HepG2 (cell line): Measurements from ENCODE around the gene MBL2. TPM values are rescaled to one million over a fixed set of nuclear protein-coding genes. Genes with fewer than 3 reads are reported as not detected.

Experiments used
- CBFB ChIP-seq: sonication (generic); formaldehyde crosslinking; IDR thresholded peaks from 2 replicates; pipeline ENCODE4 v1.4.0; 2020; ENCODE audit warnings: missing genetic modification reagents
- CBX1 ChIP-seq: IDR thresholded peaks from one replicate; pipeline ENCODE4 v1.6.1; 2016; ENCODE audit warnings: antibody characterized with exemption, low read depth
- CCDC6 ChIP-seq: sonication (generic); formaldehyde crosslinking; IDR thresholded peaks from 2 replicates; pipeline ENCODE4 v1.8.1; 2022; ENCODE audit warnings: mild to moderate bottlenecking, missing genetic modification reagents, moderate library complexity
- DRAP1 ChIP-seq: IDR thresholded peaks from 2 replicates; pipeline ENCODE4 v1.6.1; 2016; ENCODE audit warnings: missing genetic modification reagents, missing compliant biosample characterization
- HOXA5 ChIP-seq: sonication (generic); formaldehyde crosslinking; IDR thresholded peaks from 2 replicates; pipeline ENCODE4 v1.4.0; 2020; ENCODE audit warnings: missing genetic modification reagents
- KLF16 ChIP-seq, 2 experiments: sonication (generic) in 1 of 2; formaldehyde crosslinking in 1 of 2; IDR thresholded peaks; 2 replicates each; pipeline versions ENCODE4 v1.6.1 to v1.8.0; 2016 to 2023; ENCODE audit warnings: missing genetic modification reagents in 2 of 2, missing compliant biosample characterization in 1 of 2
- NFE2L2 ChIP-seq: fragments of 150-350 bp; IDR thresholded peaks from 2 replicates; pipeline ENCODE4 v1.6.1; 2014; ENCODE audit warnings: low read length
- POLR2AphosphoS5 ChIP-seq: IDR thresholded peaks from 2 replicates; pipeline ENCODE4 v1.6.1; 2012; ENCODE audit warnings: low read depth, low read length
- POLR2G ChIP-seq: fragments of 200-400 bp; formaldehyde crosslinking; IDR thresholded peaks from 2 replicates; pipeline ENCODE4 v1.6.1; 2018; ENCODE audit warnings: mild to moderate bottlenecking, low read depth, low read length, moderate library complexity
- SNRNP70 ChIP-seq: fragments of 200-400 bp; formaldehyde crosslinking; IDR thresholded peaks from 2 replicates; pipeline ENCODE4 v1.6.1; 2017; ENCODE audit warnings: mild to moderate bottlenecking, low read depth, low read length, moderate library complexity
- SP140L ChIP-seq: sonication (generic); formaldehyde crosslinking; IDR thresholded peaks from 2 replicates; pipeline ENCODE4 v1.4.0; 2020; ENCODE audit warnings: missing genetic modification reagents, borderline replicate concordance
- SPEN ChIP-seq: sonication (generic); formaldehyde crosslinking; IDR thresholded peaks from 2 replicates; pipeline ENCODE4 v1.5.1; 2020; ENCODE audit warnings: low read depth, mild to moderate bottlenecking, missing genetic modification reagents
- TFAP4 ChIP-seq: sonication (generic); IDR thresholded peaks from 2 replicates; pipeline ENCODE4 v1.6.1; 2016; ENCODE audit warnings: low read depth, borderline replicate concordance
- UBTF ChIP-seq: sonication (generic); formaldehyde crosslinking; IDR thresholded peaks from 2 replicates; pipeline ENCODE4 v1.4.0; 2020; ENCODE audit warnings: mild to moderate bottlenecking, missing genetic modification reagents
- ZFP36 ChIP-seq: fragments of 150-350 bp; IDR thresholded peaks from 2 replicates; pipeline ENCODE4 v1.6.1; 2018; ENCODE audit warnings: borderline replicate concordance, low read length, low read depth; ENCODE audit not compliant: partially characterized antibody
- ZKSCAN8 ChIP-seq: IDR thresholded peaks from 2 replicates; pipeline ENCODE4 v1.6.1; 2016; ENCODE audit warnings: borderline replicate concordance, missing genetic modification reagents, missing compliant biosample characterization
- ZNF234 ChIP-seq: sonication (generic); formaldehyde crosslinking; conservative IDR thresholded peaks from 2 replicates; pipeline ENCODE4 v1.5.1; 2020; ENCODE audit warnings: mild to moderate bottlenecking, missing genetic modification reagents
- ZNF24 ChIP-seq: fragments of 450-650 bp; IDR thresholded peaks from 2 replicates; pipeline ENCODE4 v1.6.1; 2017; ENCODE audit warnings: antibody characterized with exemption, mild to moderate bottlenecking
- ZNF331 ChIP-seq: sonication (generic); formaldehyde crosslinking; IDR thresholded peaks from 2 replicates; pipeline ENCODE4 v1.4.0; 2020; ENCODE audit warnings: missing genetic modification reagents
- ZNF543 ChIP-seq: sonication (generic); formaldehyde crosslinking; IDR thresholded peaks from 2 replicates; pipeline ENCODE4 v1.4.0; 2020; ENCODE audit warnings: mild to moderate bottlenecking, missing genetic modification reagents
- ZNF614 ChIP-seq: IDR thresholded peaks from 2 replicates; pipeline ENCODE4 v1.6.1; 2018; ENCODE audit warnings: missing biosample characterization, missing genetic modification reagents, inconsistent platforms, borderline replicate concordance
- polyA plus RNA-seq, 8 experiments: library from polyadenylated mRNA; depleted of rRNA in 3 of 8; stranded (reverse) in 7 of 8; unstranded in 1 of 8; fragments of >200 nt; fragmentation: Illumina TruSeq in 4 of 8; extraction: Trizol in 4 of 8; gene quantifications; 2 replicates each; pipeline versions ENCODE4 v1.2.1 to v1.2.3, GENCODE V29; 2011 to 2016; ENCODE audit warnings: low read depth in 4 of 8, missing spikeins in 1 of 8, mixed read lengths in 1 of 8; ENCODE audit not compliant: insufficient read depth in 1 of 8
- total RNA-seq, 5 experiments: library from RNA; depleted of rRNA; stranded (reverse); fragments of >200 nt; fragmentation: Illumina TruSeq; extraction: Trizol; gene quantifications; 2 replicates each; pipeline ENCODE4 v1.2.3, GENCODE V29; 2016; ENCODE audit warnings: low read depth in 1 of 5

The MBL2 gene
- total and polyA plus RNA-seq, 2 of the 13 experiments (the other 11 are each of a cell fraction or from before 2014, with no cell fraction given) = 9.6 to 16.2 TPM

- TF ChIP-seq ZNF234 (CRISPR knock-in tag) (no peak), POLR2G (peak; percentile 74), SNRNP70 (no peak), SP140L (no peak), ZNF24 (0 out of 2 replicates have a peak, but pooled peaks have one; percentile 33), ZFP36 (no peak), DRAP1 (CRISPR knock-in tag) (peak; percentile 69), CBFB (0 out of 2 replicates have a peak, but pooled peaks have one; percentile 17), KLF16 (CRISPR knock-in tag; IDR thresholded peaks at IDR 0.05) (peak in 1 of 2 experiments; percentile 84; a peak in 1 of 4 replicates), POLR2AphosphoS5 (0 out of 2 replicates have a peak, but pooled peaks have one; percentile 36), CBX1 (no peak), HOXA5 (CRISPR knock-in tag) (no peak), ZKSCAN8 (CRISPR knock-in tag) (peak; percentile 93), CCDC6 (CRISPR knock-in tag) (peak; percentile 76; the same call in 1 of the 2 replicates), SPEN (no peak), ZNF614 (CRISPR knock-in tag) (peak; percentile 74), ZNF543 (CRISPR knock-in tag) (no peak), NFE2L2 (no peak), UBTF (no peak), TFAP4 (peak; percentile 51; the same call in 1 of the 2 replicates), ZNF331 (peak; percentile 95)
These were observed 17.1 kb downstream of the MBL2 start (continued) for GRCh38 chr10:52755297-52756062.
